Endodermal cell (in vitro differentiated cells): ENCODE results near the gene LRRC25. TPM values are rescaled to one million over a fixed set of nuclear protein-coding genes. Genes with fewer than 3 reads are reported as not detected.

Experiments used
- DNase-seq: peaks from one replicate; pipeline ENCODE4 v3.0.0-alpha.2; 2017
- H3K27ac ChIP-seq: 2 replicates; pipeline ENCODE4 v1.5.1; 2013; ENCODE audit warnings: mild to moderate bottlenecking, low read depth, low read length, moderate library complexity
- H3K27me3 ChIP-seq: 2 replicates; pipeline ENCODE4 v1.6.1; 2013; ENCODE audit warnings: mild to moderate bottlenecking, low read length, moderate library complexity; ENCODE audit not compliant: insufficient read depth, control insufficient read depth, poor library complexity, severe bottlenecking
- H3K36me3 ChIP-seq: 2 replicates; pipeline ENCODE4 v1.7.0; 2013; ENCODE audit warnings: mild to moderate bottlenecking, low read length, moderate library complexity; ENCODE audit not compliant: control insufficient read depth, insufficient read depth
- H3K4me1 ChIP-seq: one replicate; pipeline ENCODE4 v1.7.0; 2013; ENCODE audit warnings: low read length; ENCODE audit not compliant: control insufficient read depth, insufficient read depth
- H3K4me3 ChIP-seq: 2 replicates; pipeline ENCODE4 v1.5.1; 2013; ENCODE audit warnings: mild to moderate bottlenecking, low read length, moderate library complexity
- H3K9ac ChIP-seq: 2 replicates; pipeline ENCODE4 v1.6.1; 2013; ENCODE audit warnings: mild to moderate bottlenecking, low read length, moderate library complexity; ENCODE audit not compliant: poor library complexity, severe bottlenecking; ENCODE audit errors: extremely low read depth
- H3K9me3 ChIP-seq: 2 replicates; pipeline ENCODE4 v1.6.1; 2013; ENCODE audit warnings: mild to moderate bottlenecking, low read length, moderate library complexity; ENCODE audit not compliant: control insufficient read depth
- H3K27ac Mint-ChIP-seq: 2 replicates; pipeline ENCODE4 v1.8.0; 2020; ENCODE audit warnings: mixed read lengths
- H3K27me3 Mint-ChIP-seq: 2 replicates; pipeline ENCODE4 v1.8.0; 2021; ENCODE audit warnings: mild to moderate bottlenecking, mixed read lengths; ENCODE audit not compliant: insufficient read depth
- H3K36me3 Mint-ChIP-seq: 2 replicates; pipeline ENCODE4 v1.8.0; 2020; ENCODE audit warnings: low read depth, mixed read lengths
- H3K4me1 Mint-ChIP-seq: 2 replicates; pipeline ENCODE4 v1.8.0; 2020; ENCODE audit warnings: mixed read lengths
- H3K4me3 Mint-ChIP-seq: 2 replicates; pipeline ENCODE4 v1.8.0; 2020; ENCODE audit warnings: mild to moderate bottlenecking, moderate library complexity, mixed read lengths
- H3K9me3 Mint-ChIP-seq: 2 replicates; pipeline ENCODE4 v1.8.0; 2020; ENCODE audit warnings: mild to moderate bottlenecking, mixed read lengths
- WGBS, 2 experiments: methylation state at CpG; one replicate each; pipeline versions ENCODE4 v1.1.5 to v1.1.7; 2013; ENCODE audit warnings: missing lambda C conversion rate in 2 of 2, mixed read lengths in 1 of 2; ENCODE audit not compliant: insufficient coverage in 1 of 2, insufficient read length in 1 of 2; 5-methylcytosine and 5-hydroxymethylcytosine counted together
- total RNA-seq, 2 donors: library from RNA; stranded (reverse); fragmentation: NEBNext Ultra II Directional in 1 of 2; extraction: Animal tissue kit (Norgen Biotek cat#: 25700) in 1 of 2; gene quantifications; 2 replicates in 1 of 2; 3 replicates in 1 of 2; pipeline ENCODE4 v1.2.1, GENCODE V29; 2021
- TF ChIP-seq, protein P1 (sequence below): fragments of 200-600 bp; sonication (generic); conservative IDR thresholded peaks from 2 replicates; pipeline ENCODE4 v1.5.0; 2021; ENCODE audit warnings: antibody characterized with exemption, mild to moderate bottlenecking

Gene LRRC25
- total RNA-seq, 2 donors from 2014 or later, result not detected

DNA sequence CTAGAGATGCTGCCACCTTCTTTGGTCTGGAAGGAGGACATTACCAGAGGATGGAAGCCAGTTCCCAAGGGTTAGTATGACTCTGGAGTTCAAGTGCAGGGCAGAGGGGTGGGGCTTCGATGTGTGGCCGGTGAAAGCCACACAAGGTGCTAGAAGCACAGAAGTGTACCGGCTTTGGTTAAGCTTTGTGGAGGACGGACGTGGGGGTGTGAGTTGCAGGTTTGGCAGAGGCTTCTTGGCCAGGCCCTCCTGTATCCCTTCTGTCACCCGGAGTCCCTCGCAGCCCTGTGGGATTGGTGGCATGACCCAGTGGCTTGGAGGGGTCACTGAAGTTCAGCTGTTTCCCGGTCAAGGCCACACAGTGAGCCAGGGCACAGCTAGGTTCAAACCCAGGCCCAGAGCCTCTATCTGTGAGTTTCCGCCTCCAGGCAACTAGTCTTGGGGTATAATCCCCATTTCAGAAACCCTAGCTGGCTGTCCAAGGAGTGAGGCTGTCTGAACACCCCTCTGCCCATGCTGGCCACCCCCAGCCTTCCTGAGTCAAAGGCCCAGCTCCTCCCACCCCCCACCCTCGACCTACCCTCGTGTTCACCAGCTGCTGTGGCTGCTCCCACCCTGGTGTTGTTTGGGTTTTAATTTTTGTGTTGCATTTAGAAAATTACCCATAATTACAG, 17.2 kb upstream of the LRRC25 start:
- Histone ChIP-seq H3K27ac (no peak overlapping the region), H3K4me3 (no peak overlapping the region), H3K9me3 (no peaks in the 10 kb centered on the region), H3K4me1 (no peaks in the 10 kb centered on the region), H3K27me3 (peaks cover 10% of the 10 kb centered on the region), H3K9ac (no peak overlapping the region), H3K36me3 (no peaks in the 10 kb centered on the region)
- WGBS, 2 experiments, result 77 to 78% methylated on average over 6 to 10 of the region's 11 CpGs
- Mint-ChIP-seq H3K36me3 (no peaks in the 10 kb centered on the region), H3K27ac (no peak overlapping the region), H3K4me3 (no peak overlapping the region), H3K27me3 (peaks cover 55% of the 10 kb centered on the region), H3K9me3 (no peaks in the 10 kb centered on the region), H3K4me1 (peaks cover 4% of the 10 kb centered on the region)
- DNase-seq, result no peak
- TF ChIP-seq, protein P1, sequence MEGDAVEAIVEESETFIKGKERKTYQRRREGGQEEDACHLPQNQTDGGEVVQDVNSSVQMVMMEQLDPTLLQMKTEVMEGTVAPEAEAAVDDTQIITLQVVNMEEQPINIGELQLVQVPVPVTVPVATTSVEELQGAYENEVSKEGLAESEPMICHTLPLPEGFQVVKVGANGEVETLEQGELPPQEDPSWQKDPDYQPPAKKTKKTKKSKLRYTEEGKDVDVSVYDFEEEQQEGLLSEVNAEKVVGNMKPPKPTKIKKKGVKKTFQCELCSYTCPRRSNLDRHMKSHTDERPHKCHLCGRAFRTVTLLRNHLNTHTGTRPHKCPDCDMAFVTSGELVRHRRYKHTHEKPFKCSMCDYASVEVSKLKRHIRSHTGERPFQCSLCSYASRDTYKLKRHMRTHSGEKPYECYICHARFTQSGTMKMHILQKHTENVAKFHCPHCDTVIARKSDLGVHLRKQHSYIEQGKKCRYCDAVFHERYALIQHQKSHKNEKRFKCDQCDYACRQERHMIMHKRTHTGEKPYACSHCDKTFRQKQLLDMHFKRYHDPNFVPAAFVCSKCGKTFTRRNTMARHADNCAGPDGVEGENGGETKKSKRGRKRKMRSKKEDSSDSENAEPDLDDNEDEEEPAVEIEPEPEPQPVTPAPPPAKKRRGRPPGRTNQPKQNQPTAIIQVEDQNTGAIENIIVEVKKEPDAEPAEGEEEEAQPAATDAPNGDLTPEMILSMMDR, result no peak

DNA sequence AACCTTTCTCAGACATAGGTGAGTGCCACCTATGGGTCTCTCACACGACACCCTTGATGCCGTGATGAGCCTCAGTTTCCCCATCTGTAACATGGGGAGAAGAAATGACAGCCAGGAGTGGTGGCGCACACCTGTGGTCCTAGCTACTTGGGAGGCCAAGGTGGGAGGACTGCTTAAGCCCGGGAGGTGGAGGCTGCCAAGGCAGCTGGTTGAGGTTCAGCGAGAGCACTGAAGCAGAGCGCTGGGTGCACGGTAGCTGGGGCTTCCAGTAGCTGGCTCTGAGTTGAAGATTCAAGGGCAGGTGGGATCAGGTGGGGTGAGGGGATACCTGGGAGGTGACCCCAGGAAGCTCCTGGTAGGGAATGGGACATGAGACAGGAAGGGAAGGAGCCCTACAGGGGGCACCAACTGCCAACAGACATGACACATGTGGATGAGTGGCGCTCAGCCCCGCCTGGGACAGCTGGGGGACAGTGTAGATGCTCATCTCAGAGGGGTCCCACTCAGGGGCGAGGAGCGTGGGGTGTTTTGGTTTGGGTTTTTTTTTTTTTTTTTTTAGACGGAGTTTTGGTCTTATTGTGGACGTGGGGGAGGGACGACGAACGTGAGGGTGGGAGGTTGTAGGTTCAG, 15.3 kb upstream of the LRRC25 start:
- Mint-ChIP-seq H3K4me1 (peaks cover 4% of the 10 kb centered on the region), H3K36me3 (no peaks in the 10 kb centered on the region), H3K27me3 (peaks cover 41% of the 10 kb centered on the region), H3K9me3 (no peaks in the 10 kb centered on the region), H3K4me3 (no peak overlapping the region), H3K27ac (no peak overlapping the region)
- no peaks in the 10 kb centered on the region for H3K36me3 ChIP-seq
- no peaks in the 10 kb centered on the region for H3K27me3 ChIP-seq
- TF ChIP-seq, protein P1, result peak; percentile 20
- no peaks in the 10 kb centered on the region for H3K4me1 ChIP-seq
- no peaks in the 10 kb centered on the region for H3K9me3 ChIP-seq
- H3K27ac ChIP-seq, result no peak overlapping the region
- WGBS, 2 experiments, result 88 to 97% methylated on average over 12 to 16 of the region's 16 CpGs
- H3K9ac ChIP-seq, result no peak overlapping the region
- DNase-seq, result no peak
- H3K4me3 ChIP-seq, result no peak overlapping the region

DNA sequence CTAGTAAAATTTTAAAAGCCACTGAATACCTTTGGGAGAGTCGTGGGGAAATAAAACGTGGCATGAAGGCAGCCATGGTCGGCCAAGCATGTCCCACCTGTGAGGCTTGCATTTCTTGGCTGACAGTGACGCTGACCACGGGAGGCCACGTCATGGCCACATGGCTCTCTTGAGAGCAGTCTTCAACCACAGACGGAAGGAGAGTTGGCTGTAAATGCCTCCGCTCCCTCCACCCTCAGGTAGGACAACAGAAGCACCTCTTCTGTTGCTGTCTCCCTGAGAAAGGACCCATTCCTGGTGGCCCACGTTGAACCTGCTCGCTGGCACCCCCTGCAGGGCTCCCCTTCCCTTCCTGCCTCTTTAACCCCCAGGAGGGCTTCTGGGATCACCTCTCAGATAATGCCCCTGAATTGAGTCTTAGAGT, 10.6 kb upstream of the LRRC25 start:
- Mint-ChIP-seq H3K27me3 (peaks cover 22% of the 10 kb centered on the region), H3K4me1 (no peaks in the 10 kb centered on the region), H3K27ac (no peak overlapping the region), H3K36me3 (no peaks in the 10 kb centered on the region), H3K9me3 (no peaks in the 10 kb centered on the region), H3K4me3 (no peak overlapping the region)
- H3K36me3 ChIP-seq, result no peaks in the 10 kb centered on the region
- TF ChIP-seq, protein P1, result peak; percentile 79
- H3K27me3 ChIP-seq, result no peaks in the 10 kb centered on the region
- H3K4me3 ChIP-seq, result no peak overlapping the region
- 76 to 78% methylated on average over 10 of the region's 10 CpGs for WGBS, 2 experiments
- H3K27ac ChIP-seq, result no peak overlapping the region
- H3K9me3 ChIP-seq, result no peaks in the 10 kb centered on the region
- DNase-seq, result peak; percentile 90
- H3K4me1 ChIP-seq, result no peaks in the 10 kb centered on the region
- H3K9ac ChIP-seq, result no peak overlapping the region
